Stomach (tissue), 9 donors: ENCODE data around the gene GABRR3. TPM values are rescaled to one million over a fixed set of nuclear protein-coding genes. Genes with fewer than 3 reads are reported as not detected.

Source experiments
- DNase-seq, 2 donors: peaks; one replicate each; pipeline versions ENCODE4 v3.0.0 to v3.0.0-alpha.2; 2013 to 2019
- H3K27ac ChIP-seq, 5 donors: fragments of 200-600 bp in 4 of 5; sonication (generic) in 4 of 5; one replicate each; pipeline ENCODE4 v1.5.1; 2013 to 2019; ENCODE audit warnings: mild to moderate bottlenecking in 1 of 5, moderate library complexity in 1 of 5
- H3K27me3 ChIP-seq, 3 donors: fragments of 200-600 bp; sonication (generic); one replicate each; pipeline ENCODE4 v1.5.1; 2017 to 2019; ENCODE audit warnings: mixed run types in 1 of 3
- H3K36me3 ChIP-seq, 4 donors: fragments of 200-600 bp; sonication (generic); 1 replicate in 3 of 4; 2 replicates in 1 of 4; pipeline ENCODE4 v1.5.1; 2016 to 2019
- H3K4me1 ChIP-seq, 4 donors: fragments of 200-600 bp; sonication (generic); one replicate each; pipeline ENCODE4 v1.5.1; 2016 to 2019
- H3K4me3 ChIP-seq, 4 donors: fragments of 200-600 bp; sonication (generic) in 3 of 4; one replicate each; pipeline ENCODE4 v1.5.1; 2016 to 2019; ENCODE audit warnings: mild to moderate bottlenecking in 1 of 4
- H3K9me3 ChIP-seq, 4 donors: fragments of 200-600 bp; sonication (generic); one replicate each; pipeline ENCODE4 v1.5.1; 2016 to 2019
- EP300 ChIP-seq: sonication (generic); formaldehyde crosslinking; IDR thresholded peaks from one replicate; pipeline ENCODE4 v1.6.1; 2017; ENCODE audit warnings: antibody characterized with exemption
- POLR2A ChIP-seq, 4 donors: fragments of 450-650 bp; IDR thresholded peaks; one replicate each; pipeline ENCODE4 v1.6.1; 2016; ENCODE audit warnings: antibody characterized with exemption in 4 of 4, control low read depth in 2 of 4, mild to moderate bottlenecking in 1 of 4, moderate library complexity in 1 of 4
- POLR2AphosphoS5 ChIP-seq, 3 donors: sonication (generic); formaldehyde crosslinking; IDR thresholded peaks; one replicate each; pipeline ENCODE4 v1.6.1; 2016; ENCODE audit warnings: antibody characterized with exemption in 3 of 3
- WGBS, 5 donors: extraction: QIAGEN DNeasy Blood & Tissue Kit in 3 of 5; methylation state at CpG; one replicate each; pipeline versions ENCODE4 v1.1.5 to v1.1.7; 2013 to 2018; 5-methylcytosine and 5-hydroxymethylcytosine counted together
- intact Hi-C: fragments of 100-400 bp; cut with DNase I; formaldehyde crosslinking; loops from one replicate; pipeline ENCODE4 v1.15.1; 2023; ENCODE audit warnings: low total_unique reads
- polyA plus RNA-seq, 3 donors: library from polyadenylated mRNA; stranded (reverse); fragments of 200-250 nt; gene quantifications; one replicate each; pipeline ENCODE4 v1.2.3, GENCODE V29; 2013
- total RNA-seq, 5 donors: library from RNA; depleted of rRNA; stranded (reverse); fragments of >200 nt; gene quantifications; one replicate each; pipeline versions ENCODE4 v1.1.0 to v1.2.3, GENCODE V29; 2014 to 2016
- TF ChIP-seq, protein P1 (sequence below), 7 experiments: fragments of 450-650 bp in 4 of 7; fragments of 200-600 bp in 3 of 7; sonication (generic) in 3 of 7; IDR thresholded peaks; one replicate each; pipeline ENCODE4 v1.5.1; 2016 to 2019; ENCODE audit warnings: antibody characterized with exemption in 7 of 7, control low read depth in 2 of 7, mild to moderate bottlenecking in 1 of 7
- donor health status: healthy with polysubstance abuse.
- donor health status: Bipolar disorder and iron deficiency.
- donor health status: healthy.

The GABRR3 gene
- total and polyA plus RNA-seq, 8 donors, result not detected

GRCh38 chr3:97950360-97950759, 84.8 kb downstream of the GABRR3 start:
- H3K27me3 ChIP-seq, result no peaks in the 10 kb centered on the region
- TF ChIP-seq, protein P1, sequence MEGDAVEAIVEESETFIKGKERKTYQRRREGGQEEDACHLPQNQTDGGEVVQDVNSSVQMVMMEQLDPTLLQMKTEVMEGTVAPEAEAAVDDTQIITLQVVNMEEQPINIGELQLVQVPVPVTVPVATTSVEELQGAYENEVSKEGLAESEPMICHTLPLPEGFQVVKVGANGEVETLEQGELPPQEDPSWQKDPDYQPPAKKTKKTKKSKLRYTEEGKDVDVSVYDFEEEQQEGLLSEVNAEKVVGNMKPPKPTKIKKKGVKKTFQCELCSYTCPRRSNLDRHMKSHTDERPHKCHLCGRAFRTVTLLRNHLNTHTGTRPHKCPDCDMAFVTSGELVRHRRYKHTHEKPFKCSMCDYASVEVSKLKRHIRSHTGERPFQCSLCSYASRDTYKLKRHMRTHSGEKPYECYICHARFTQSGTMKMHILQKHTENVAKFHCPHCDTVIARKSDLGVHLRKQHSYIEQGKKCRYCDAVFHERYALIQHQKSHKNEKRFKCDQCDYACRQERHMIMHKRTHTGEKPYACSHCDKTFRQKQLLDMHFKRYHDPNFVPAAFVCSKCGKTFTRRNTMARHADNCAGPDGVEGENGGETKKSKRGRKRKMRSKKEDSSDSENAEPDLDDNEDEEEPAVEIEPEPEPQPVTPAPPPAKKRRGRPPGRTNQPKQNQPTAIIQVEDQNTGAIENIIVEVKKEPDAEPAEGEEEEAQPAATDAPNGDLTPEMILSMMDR (IDR thresholded peaks at IDR 0.05), result no peak
- no peak for TF ChIP-seq EP300
- no peak for TF ChIP-seq POLR2AphosphoS5 (IDR thresholded peaks at IDR 0.05)
- no peak for TF ChIP-seq POLR2A (IDR thresholded peaks at IDR 0.05)
- DNase-seq, result no peak
- no peak overlapping the region for H3K4me3 ChIP-seq
- intact Hi-C loops, result no loop called here
- peaks cover 13 to 97% (median 95%) of the 10 kb centered on the region in 4 donors for H3K36me3 ChIP-seq
- H3K4me1 ChIP-seq, result no peaks in the 10 kb centered on the region
- H3K9me3 ChIP-seq, result no peaks in the 10 kb centered on the region
- WGBS, 5 donors, result 74 to 92% (median 85%) methylated on average over 3 of the region's 3 CpGs
- no peak overlapping the region for H3K27ac ChIP-seq

DNA sequence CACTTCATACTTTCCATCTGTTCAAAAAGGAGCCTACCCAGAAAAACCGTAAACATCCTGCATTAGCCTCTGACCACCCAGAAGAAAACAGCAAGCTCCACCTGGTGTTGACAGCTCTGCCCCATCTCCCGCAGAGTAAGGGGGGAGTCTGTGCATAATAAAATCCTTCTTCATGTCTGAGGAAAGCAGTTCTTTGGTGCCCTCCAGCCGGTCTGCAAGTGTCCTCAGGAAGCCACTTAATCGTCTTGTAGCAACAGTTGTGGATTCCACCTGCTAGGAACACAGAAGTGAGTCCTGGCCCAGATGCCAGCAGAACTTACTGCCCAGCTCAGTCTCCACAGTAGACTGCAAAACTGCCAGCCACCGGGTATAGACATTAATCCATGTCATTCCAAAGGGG, 85.4 kb downstream of the GABRR3 start:
- H3K27ac ChIP-seq, result no peak overlapping the region
- H3K4me3 ChIP-seq, result no peak overlapping the region
- no peaks in the 10 kb centered on the region for H3K9me3 ChIP-seq
- DNase-seq, result no peak
- TF ChIP-seq EP300, result no peak
- no peak for TF ChIP-seq POLR2A (IDR thresholded peaks at IDR 0.05)
- no peak for TF ChIP-seq POLR2AphosphoS5 (IDR thresholded peaks at IDR 0.05)
- TF ChIP-seq, protein P1 (IDR thresholded peaks at IDR 0.05), result no peak
- intact Hi-C loops, result no loop called here
- H3K4me1 ChIP-seq, result no peaks in the 10 kb centered on the region
- no peaks in the 10 kb centered on the region for H3K27me3 ChIP-seq
- 60 to 79% (median 71%) methylated on average over 5 of the region's 5 CpGs for WGBS, 5 donors
- peaks cover 19 to 100% (median 96%) of the 10 kb centered on the region in 4 donors for H3K36me3 ChIP-seq

GRCh38 chr3:97949110-97949485, 86.0 kb downstream of the GABRR3 start:
- no peaks in the 10 kb centered on the region for H3K27me3 ChIP-seq
- WGBS, 5 donors, result 79 to 100% (median 96%) methylated on average over 2 of the region's 2 CpGs
- H3K9me3 ChIP-seq, result no peaks in the 10 kb centered on the region
- peaks cover 17 to 100% (median 96%) of the 10 kb centered on the region in 4 donors for H3K36me3 ChIP-seq
- H3K4me3 ChIP-seq, result no peak overlapping the region
- no peak overlapping the region for H3K27ac ChIP-seq
- no peaks in the 10 kb centered on the region for H3K4me1 ChIP-seq
- DNase-seq, result no peak
- TF ChIP-seq, protein P1 (IDR thresholded peaks at IDR 0.05), result no peak
- no peak for TF ChIP-seq POLR2AphosphoS5 (IDR thresholded peaks at IDR 0.05)
- TF ChIP-seq EP300, result no peak
- no peak for TF ChIP-seq POLR2A (IDR thresholded peaks at IDR 0.05)
- intact Hi-C loops, result no loop called here

DNA sequence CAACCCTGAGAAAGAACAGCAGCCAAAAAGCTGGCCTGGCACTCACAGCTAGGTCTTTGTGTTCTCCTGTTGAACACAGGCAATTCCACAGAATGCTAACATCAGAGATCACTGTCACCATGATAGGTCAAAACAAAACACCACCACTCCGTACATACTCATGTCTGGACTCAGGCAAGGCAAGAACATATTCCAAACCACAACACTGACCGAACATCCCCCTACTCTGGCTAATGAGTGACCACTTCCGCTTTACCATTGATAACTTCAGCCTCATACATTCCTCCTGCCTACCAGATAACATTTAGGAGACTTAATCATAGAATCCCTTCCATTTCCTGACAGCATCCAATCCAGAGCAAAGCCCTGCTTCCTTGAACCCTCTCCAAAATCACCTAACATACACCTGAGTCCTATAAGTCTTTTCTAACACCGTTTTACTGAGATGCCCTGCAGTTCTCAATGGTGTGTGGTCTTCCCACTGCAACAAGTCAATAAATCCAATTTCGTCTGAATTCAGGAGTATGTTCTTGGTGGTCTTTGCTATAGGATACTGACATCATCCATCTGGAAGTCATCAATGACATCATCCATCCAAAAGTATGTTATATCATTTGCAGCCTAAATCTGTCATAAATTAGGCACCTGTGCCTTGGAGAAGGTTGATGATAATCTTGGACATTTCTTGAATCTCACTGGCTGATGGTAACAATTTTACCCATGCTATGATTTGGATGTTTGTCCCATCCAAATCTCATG, 86.6 kb downstream of the GABRR3 start:
- 82 to 88% (median 85%) methylated on average over 5 of the region's 5 CpGs for WGBS, 5 donors
- TF ChIP-seq POLR2A (IDR thresholded peaks at IDR 0.05) (no peak), EP300 (no peak), POLR2AphosphoS5 (IDR thresholded peaks at IDR 0.05) (no peak)
- TF ChIP-seq, protein P1 (IDR thresholded peaks at IDR 0.05), result no peak
- H3K27ac ChIP-seq, result no peak overlapping the region
- H3K4me1 ChIP-seq, result no peaks in the 10 kb centered on the region
- no peak overlapping the region for H3K4me3 ChIP-seq
- intact Hi-C loops, result no loop called here
- no peaks in the 10 kb centered on the region for H3K27me3 ChIP-seq
- DNase-seq, result no peak
- no peaks in the 10 kb centered on the region for H3K9me3 ChIP-seq
- peaks cover 12 to 100% (median 97%) of the 10 kb centered on the region in 4 donors for H3K36me3 ChIP-seq
